Stimulated activated CD4-positive, alpha-beta T cell treated with anti-CD3 and anti-CD28 coated beads, TNF-alpha, amount 100 ng/mL, for 1 hour (primary cell): ENCODE measurements around the gene ATP1B1.
"Not testable (repeated sequence)": the region's sequence is repeated elsewhere in the genome, so short reads cannot be mapped to it uniquely, and the experiment has no call there.

ENCODE experiments used
- DNase-seq, 3 donors: peaks; one replicate each; pipeline ENCODE4 v3.0.0-alpha.2; 2020; ENCODE audit warnings: low read depth in 3 of 3, low spot score in 1 of 3

ATP1B1 gene

DNA sequence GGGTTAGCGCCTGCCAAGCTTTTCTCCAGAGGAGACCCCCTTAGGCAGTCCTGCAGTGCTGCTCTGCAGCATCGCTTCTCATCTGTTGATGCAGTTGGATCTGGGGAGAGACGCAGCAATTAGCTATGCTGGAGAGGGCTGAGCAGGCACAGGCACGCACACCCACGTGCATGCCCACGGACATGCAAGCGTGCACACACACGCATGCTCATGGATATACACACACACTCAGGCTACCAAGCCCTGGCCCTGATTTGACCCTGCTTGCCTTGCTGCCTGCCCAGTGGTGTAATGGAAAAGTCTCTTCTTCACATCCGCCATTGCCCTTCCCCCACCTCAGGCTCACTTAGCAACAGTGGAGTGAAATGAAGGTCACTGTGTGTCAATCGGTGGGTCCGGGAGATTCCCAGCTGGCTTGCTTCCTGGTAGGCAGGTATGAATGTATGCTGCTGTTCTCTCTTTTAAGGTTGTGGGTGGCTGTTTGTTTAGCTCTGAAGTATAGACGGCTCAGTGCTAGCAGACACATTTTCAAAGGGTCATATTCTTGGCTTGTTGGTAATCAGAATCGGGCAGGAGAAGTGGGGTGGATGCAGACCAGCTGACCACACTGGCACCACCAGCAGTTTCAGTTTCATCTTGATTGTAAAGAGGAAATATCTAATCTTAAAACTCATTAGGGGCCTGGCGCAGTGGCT is 9.5 kb downstream of the ATP1B1 start:
- DNase-seq = no peak

DNA sequence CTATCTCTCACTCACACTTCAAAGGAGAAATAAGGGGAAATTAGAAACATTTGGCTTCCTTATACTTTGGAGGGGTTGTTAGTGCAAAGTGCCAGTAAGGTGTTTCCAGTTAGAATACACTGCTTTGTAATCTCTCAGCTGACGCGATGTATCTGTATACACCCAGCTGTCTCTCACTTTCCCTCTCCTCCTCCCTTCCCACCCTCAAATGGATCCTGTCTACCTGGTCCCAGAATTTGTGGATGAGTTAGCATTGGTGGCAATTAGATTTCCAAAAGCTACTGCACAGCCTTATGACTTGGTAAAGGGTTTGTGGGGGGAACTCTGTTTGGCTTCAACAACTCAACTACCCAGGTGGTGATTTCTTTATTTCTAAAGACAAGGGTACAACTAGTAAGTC is 10.5 kb downstream of the ATP1B1 start:
- no peak for DNase-seq

DNA sequence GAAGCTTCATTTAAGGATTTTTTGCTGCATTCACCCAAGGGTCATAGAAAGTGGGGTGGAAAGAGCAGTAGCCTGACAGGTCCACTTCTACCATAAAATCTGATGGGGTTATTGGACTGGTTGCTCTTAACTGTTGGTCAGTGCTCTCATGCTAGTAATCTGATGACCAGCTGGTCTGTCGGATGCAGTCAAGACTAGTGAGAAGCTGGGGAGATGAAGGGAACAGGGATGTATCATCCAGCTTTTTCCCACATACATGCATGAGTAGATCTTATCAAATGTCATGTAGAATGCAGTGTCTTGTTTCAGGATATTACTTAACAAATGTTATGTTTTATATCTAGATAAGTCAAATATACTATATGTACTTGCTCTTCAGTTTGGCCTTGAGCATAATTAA is 11.1 kb downstream of the ATP1B1 start:
- no peak for DNase-seq

DNA sequence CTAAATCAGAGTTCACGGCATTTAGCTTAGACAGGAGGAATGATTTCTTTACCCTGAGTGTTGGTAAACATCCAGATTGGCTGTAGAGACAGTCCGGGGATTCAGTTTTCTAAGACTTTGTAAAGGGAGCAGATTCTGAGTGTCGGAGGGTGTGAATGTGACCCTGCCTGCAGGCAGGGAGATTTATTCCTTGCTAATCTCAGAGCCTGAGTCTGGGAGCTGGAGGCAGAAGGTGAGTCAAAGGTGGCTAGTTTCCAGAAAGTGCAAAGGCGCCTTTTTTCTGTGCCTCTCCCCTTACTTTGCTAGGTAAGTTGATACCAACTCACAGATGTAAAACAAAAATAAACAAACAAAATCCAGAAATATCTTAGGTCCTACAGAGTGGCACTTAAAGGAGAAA is 11.7 kb downstream of the ATP1B1 start:
- no peak for DNase-seq

DNA sequence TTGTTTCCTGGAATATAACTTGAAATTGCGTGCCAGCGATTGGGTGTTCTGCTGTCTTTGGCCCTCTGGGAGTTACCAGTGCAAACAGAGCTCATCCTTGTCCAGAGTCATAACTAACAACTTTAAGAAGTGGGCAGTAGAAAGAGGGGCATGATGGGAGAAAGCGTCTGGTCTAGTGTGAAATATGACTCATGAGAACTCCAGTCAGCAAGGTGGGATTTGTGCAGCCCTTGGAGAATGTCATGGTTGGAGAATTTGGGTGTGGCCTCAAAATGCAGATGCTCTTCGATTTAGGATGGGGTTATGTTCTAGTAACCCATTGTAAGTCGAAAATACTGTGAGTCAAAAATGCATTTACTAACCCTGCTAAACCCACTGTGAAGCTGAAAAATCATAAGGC is 12.9 kb downstream of the ATP1B1 start:
- no peak for DNase-seq

DNA sequence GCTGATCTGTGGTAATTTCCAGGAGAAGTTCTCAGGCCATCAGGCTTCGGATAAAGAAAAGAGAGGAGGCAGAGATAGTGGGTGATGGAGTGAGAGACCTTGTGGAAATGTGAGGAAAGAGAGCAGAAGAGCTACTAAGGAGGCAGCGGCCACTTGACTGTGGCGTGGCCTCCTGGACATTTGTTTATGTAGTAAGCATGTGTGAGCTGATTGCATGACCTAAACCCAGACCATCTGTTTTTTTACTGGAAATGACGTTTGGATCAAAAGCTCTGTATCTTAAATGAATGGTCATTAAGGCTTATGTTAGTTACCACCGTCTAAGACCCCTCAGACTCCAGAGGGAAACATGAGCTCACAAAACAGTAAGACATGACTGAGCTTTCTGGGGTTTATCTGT is 13.6 kb downstream of the ATP1B1 start:
- no peak for DNase-seq

DNA sequence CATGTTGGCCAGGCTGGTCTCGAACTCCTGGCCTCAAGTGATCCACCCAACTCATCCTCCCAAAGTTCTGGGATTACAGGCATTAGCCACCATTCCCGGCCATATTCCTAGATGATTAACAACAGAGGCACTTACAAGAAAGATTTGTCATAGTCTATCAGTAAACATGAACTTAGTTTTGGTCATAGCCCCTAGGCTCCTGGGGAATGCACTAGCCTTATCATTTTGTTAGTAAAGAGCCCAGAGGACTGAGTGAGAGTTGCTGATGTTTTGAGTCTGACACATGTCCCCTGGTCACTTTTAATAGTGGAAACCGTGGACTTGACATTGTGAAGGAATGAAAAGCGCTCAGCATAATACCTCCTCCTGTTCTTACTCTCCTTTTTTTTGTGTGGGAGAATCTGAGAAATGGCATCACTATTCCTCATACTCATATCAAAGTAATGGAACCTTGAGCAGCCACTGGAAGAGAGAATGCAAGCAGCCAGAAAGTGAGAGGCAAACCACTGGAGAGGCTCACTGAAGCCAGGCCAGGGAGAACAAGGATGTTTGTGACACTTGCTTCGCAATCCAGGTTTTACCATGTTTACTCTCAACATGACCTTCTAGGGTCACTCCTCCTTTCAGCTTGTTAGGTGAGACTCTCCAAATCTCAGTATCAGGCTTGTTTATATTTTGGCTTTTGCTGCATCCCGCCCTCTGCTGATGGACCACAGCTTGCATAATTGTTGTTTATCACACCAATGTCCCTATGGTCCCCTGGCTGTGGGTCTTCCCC is 14.8 kb downstream of the ATP1B1 start:
- DNase-seq = no peak

DNA sequence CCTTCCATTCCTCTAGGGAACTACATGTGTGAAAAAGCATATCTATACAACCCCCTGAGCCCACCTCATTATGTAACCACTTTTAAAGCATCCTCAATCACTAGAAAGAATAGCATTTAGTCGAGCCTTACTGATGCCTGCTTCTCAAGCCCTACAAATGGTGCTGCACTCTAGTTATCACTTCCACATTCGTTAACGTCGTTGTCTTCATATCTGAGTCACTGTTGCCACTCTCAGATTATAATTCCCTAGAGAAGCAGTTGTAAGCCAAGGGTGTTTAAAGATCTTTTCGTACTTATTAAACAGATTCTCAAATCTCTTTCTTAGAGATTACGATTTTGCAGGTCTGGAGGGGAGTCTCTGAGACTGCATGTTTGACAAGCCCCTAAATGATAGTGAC is 16.5 kb downstream of the ATP1B1 start:
- DNase-seq = no peak

DNA sequence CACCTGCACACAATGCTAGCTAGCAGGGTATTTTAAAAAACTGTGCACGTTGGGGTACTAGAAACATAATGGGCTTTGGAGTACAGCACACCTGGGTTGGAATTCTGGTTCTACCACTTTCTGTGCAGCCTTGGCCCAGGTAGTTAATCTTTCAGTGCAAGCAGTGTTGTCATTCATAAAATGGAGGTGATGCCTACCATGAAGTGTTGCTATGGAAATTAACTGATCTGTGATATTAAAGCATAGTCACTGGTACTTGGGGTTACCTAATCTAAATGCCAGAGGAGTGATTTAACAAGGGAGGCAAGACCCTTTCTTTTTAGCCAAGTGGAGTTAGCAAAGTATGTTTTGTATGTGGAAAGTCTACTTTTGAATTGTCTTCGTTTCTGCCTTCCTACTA is 18.0 kb downstream of the ATP1B1 start:
- DNase-seq = no peak

DNA sequence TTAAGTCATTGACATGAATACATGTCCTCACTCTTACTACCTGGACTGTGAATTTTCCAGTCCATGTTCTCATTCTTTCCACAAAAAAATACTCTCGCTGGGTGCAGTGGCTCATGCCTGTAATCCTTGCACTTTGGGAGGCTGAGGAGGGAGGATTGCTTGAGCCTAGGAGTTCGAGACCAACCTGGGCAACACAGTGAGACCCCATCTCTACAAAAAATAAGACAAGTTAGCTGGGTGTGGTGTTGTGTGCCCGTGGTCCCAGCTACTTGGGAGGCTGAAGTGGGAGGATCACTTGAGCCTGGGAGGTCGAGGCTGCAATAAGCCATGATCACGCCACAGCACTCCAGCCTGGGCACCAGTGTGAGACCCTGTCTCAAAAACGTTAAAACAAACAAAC is 19.1 kb downstream of the ATP1B1 start:
- DNase-seq = not testable (repeated sequence)

DNA sequence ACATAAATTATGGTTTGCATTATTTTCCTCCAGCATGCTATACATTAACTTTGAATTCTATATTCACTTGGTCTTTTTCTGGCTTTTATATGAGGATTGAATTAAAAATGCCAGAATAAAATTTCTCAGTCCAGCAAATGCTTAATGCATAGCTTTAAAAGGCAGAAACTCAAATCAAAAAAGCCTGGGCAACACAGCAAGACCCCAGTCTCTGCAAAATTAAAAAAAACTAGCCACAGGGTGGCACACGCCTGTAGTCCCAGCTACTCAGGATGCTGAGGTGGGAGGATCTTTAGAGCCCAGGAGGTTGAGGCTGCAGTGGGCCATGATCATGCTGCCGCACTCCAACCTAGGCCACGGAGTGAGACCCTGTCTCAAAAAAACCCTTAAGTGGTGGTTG is 19.8 kb downstream of the ATP1B1 start:
- DNase-seq = no peak

DNA sequence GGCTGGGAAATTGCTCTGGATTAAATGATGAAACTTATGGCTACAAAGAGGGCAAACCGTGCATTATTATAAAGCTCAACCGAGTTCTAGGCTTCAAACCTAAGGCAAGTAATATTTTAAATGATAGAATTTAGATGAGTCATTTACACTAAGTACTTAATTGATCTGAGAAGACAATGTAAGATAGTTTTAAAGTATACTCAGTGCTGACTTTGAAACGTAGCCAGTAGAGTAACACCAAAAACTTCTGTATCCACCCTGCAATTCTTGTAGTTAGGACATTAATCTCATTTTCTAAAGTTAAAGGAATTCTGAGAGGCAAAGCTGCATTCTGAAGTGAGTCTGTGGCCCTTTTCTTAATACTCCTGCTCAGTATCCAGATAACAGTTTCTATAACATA is 20.8 kb downstream of the ATP1B1 start:
- no peak for DNase-seq

DNA sequence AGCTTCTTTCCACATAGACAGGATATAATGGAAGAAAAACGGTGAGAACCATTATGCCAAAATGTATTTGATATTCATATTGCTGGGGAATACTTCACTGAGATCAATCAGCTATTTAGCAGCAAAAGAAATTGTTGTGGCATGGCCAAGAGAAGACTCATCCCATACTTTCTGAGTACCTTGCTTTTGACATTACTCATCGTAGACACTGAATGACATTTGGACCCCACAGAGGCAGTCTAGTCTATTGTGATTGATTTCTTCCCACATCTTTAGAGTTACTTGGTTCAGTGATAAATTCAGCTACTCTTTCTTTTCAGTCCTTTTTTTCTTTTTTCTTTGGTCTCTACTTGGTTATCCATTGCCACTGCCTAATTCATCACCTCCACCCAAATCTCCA is 22.1 kb downstream of the ATP1B1 start:
- DNase-seq = no peak

DNA sequence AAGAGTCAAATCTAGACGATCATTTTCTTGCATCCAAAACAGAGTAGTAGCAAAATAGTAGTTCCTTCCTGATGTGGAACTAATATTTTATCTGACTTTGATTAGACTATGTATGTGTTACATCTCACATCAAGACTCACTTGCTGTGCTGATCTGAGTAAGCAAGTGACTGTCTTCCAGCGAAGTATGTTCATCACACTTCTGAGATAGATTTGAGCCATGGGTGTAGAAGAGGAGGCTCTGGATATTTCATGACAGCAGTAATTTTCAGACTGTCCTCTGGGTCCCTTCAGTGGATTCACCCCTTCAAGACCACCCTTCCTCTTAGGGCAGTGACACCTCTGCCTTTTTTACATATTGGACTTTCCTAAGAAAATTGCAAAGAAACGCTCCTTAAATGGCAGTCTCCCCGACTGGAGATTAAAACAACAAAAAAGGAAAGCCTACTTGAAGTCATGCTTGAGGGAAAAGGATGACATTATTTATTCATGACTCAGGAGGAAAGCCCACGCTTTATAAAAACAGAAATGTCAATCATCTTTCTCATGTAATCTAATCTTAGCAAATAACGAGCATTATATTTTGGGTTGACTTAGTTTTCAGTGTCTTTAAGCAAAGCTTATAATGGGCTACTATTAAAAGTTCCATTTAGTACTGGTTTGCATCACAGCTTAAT is 22.8 kb downstream of the ATP1B1 start:
- DNase-seq = no peak

DNA sequence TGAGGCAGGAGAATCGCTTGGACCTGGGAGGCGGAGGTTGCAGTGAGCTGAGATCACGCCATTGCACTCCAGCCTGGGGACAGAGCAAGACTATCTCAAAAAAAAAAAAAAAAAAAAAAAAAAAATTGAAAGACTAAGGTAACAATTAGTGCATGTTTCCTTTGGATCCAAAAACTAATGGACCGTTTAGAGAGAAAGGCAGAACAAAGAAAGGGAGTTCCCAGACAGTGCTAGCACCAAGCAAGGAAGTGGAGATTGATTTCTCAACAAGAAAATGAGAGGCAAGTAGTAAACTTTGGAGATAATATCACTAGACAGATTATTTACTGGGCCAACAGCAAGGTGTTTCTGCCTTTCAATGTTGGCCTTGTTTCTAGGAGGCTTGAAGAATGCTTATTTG is 24.2 kb downstream of the ATP1B1 start:
- DNase-seq = no peak

DNA sequence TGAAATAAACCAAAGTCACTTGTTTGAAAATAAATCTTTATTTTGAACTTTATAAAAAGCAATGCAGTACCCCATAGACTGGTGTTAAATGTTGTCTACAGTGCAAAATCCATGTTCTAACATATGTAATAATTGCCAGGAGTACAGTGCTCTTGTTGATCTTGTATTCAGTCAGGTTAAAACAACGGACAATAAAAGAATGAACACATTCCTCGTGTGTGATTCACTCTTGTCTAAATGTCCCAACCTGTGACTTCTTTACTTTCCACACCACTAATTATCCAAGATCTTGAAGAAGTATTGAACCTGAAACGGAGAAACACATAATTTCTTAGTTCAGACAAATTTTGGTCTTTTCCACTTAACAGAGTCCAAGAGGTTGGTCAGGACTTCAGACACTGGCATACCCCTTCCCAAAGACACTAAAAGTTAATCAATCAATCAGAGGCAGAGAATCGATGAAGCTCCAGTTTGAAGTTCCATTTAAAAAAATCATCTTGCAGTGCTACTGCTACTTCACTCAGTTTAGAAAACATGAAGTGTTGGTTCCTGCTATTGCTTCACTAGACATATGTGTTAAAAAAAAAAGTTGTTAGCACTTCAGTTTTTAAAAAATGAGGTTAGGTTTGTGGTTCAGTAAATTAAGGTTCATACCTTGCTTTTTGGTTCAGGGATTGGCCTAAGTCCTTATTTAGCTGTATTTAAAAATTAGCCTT is 26.2 kb downstream of the ATP1B1 start:
- no peak for DNase-seq

DNA sequence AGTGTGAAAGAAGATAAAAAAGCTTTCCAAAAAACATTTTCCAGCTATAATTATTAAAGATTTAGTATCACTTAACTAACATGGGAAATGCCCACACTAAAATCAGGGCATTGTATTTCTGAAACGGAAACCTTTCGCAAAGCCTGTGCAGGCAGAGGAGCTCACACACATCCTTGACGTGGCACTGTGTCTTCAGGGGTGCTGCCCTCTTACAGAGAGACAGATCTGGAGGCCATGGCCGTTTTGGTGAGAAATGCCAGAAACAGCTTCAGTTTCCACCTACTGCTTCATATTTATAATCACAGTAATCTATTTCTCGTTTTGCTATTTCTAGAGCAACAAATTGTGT is 26.7 kb downstream of the ATP1B1 start:
- no peak for DNase-seq

DNA sequence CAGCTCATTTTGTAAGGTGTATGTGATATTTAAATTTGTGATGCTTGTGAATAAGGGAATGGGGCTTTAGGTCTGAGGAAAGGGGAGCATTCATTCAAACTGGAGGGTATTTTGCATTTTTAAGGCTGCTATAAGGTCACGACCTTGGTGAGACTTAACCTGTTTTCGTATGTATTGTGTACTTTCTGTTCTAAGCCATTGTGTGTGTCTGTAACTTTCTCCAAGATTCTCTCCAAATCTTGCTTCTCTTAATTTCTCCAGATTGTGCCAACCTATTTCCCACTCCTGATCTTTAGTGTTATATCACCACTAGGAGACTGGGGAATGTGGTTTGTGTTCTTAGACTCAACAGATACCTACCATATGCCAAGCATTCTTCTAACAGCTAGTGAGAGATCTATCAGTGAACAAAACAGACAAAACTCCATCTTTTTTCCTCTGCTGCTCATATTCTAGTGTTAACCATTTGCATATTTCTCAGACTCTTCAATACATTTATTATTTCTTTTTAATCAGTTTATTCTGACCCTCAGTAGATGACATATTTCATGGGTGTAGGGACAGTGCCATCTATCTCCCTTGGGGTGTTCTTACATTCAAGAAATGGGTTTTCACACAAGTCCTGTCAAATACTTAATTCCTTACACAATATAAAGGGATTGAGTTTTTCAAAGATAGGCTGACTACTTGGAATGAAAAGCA is 27.5 kb downstream of the ATP1B1 start:
- DNase-seq = no peak

DNA sequence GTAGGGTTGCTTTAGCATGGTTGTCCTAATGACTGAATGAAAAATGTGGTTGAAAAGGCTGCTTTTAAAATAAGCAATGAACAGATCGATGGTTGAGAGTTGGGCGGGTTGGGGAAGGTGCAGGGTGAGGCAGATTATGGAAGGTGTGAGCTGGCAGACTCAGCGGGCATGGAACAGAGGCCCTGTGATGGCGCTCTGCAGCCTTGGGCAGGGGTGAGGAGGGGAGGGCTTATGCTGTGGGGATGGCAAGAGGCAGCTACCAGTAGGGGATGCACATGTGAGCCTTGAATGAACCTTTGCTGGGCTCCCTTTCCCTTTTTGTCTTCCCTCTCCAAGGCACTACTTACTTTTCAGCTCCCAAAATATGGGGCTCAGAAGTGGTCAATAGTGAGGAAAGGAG is 30.9 kb downstream of the ATP1B1 start:
- no peak for DNase-seq

DNA sequence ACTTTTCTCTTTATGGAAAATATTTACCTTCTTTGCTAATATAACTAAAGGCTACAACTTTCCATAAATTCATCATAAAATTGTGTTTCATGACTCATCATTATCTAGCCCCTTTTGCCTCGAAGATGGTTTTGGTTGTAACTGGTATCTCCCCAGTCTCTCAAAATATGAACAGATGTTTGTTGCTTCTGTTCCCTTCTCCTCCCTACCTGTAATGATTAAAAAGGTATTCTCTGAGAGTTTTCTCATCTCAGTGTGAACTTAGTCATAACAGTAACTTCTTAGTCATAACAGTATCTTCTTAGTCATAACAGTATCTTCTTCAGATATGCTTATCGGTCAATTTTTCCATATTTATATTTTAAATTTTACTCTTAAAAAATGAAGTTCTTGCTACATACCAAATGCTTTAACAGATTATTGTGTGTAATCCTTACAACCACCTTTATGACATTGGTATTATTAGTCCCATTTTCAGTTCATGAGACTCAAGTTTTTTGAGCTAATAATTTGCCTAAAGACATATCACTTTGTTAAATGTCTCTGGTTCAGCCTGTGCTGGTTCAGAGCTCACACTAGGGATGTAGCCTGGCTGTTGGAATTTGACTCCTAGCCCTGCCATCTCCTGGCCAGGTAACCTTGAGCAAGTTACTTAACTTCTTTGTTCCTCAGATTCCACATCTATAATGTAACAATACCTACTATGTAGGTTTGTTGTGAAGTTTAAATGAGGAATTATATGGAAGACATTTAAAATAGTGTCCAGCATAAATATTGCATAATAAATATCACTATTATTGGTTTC is 32.6 kb downstream of the ATP1B1 start:
- no peak for DNase-seq
